ENCODE measurements around the gene SPATS2L. TPM values are rescaled to one million over a fixed set of nuclear protein-coding genes. Genes with fewer than 3 reads are reported as not detected.

The SPATS2L gene
- total RNA-seq, 1 experiment from 2014 or later = 112 TPM

- TF ChIP-seq EMX1 (CRISPR knock-in tag; IDR thresholded peaks at IDR 0.05) (no peak), ATF3 (CRISPR knock-in tag; conservative IDR thresholded peaks at IDR 0.05) (no peak), MAX (CRISPR knock-in tag; IDR thresholded peaks at IDR 0.05) (no peak), CBFB (CRISPR knock-in tag; IDR thresholded peaks at IDR 0.05; ENCODE audit: low read depth) (no peak), GTF2I (CRISPR knock-in tag; conservative IDR thresholded peaks at IDR 0.05) (no peak), FOXP4 (CRISPR knock-in tag; IDR thresholded peaks at IDR 0.05) (no peak), ZSCAN18 (CRISPR knock-in tag; IDR thresholded peaks at IDR 0.05) (no peak), ZBTB43 (CRISPR knock-in tag; IDR thresholded peaks at IDR 0.05) (no peak), TCF7 (CRISPR knock-in tag; IDR thresholded peaks at IDR 0.05; ENCODE audit: low read depth) (no peak), IRF2 (CRISPR knock-in tag; IDR thresholded peaks at IDR 0.05; ENCODE audit: borderline replicate concordance, low read depth) (no peak), HMGA2 (CRISPR knock-in tag; IDR thresholded peaks at IDR 0.05) (no peak), IRF1 (CRISPR knock-in tag; IDR thresholded peaks at IDR 0.05) (no peak), CDX4 (CRISPR knock-in tag; IDR thresholded peaks at IDR 0.05; ENCODE audit: borderline replicate concordance) (no peak), NFATC4 (CRISPR knock-in tag; IDR thresholded peaks at IDR 0.05) (no peak)
These were observed 41.9 kb upstream of the SPATS2L start (continued) for GRCh38 chr2:200264631-200265030.

- no peak overlapping the region for H3K27ac Mint-ChIP-seq
- CTCF ChIA-PET = no interaction called here
- H3K36me3 Mint-ChIP-seq = peaks cover 10% of the 10 kb centered on the region
- TF ChIP-seq USF1 (CRISPR knock-in tag; IDR thresholded peaks at IDR 0.05) (no peak), E2F1 (CRISPR knock-in tag; IDR thresholded peaks at IDR 0.05) (no peak), STAT6 (CRISPR knock-in tag; conservative IDR thresholded peaks at IDR 0.05; ENCODE audit: low read depth) (no peak), ZSCAN18 (CRISPR knock-in tag; IDR thresholded peaks at IDR 0.05) (no peak), SOX15 (CRISPR knock-in tag; IDR thresholded peaks at IDR 0.05) (no peak), CREM (CRISPR knock-in tag; IDR thresholded peaks at IDR 0.05) (no peak), NR3C1 (CRISPR knock-in tag; conservative IDR thresholded peaks at IDR 0.05; ENCODE audit: low read depth) (no peak), KAT7 (CRISPR knock-in tag; IDR thresholded peaks at IDR 0.05; ENCODE audit: borderline replicate concordance) (no peak), ZBTB43 (CRISPR knock-in tag; IDR thresholded peaks at IDR 0.05) (no peak), RELA (CRISPR knock-in tag; IDR thresholded peaks at IDR 0.05; ENCODE audit: borderline replicate concordance) (no peak)
These were observed 40.1 kb upstream of the SPATS2L start for GRCh38 chr2:200266406-200266805.

More at GRCh38 chr2:200266406-200266805, 40.1 kb upstream of the SPATS2L start:
- no peak for DNase-seq (ENCODE audit: low spot score)
- Mint-ChIP-seq H3K4me3 (no peak overlapping the region), H3K27me3 (ENCODE audit: low read depth) (no peaks in the 10 kb centered on the region; the same call in 1 of the 2 replicates), H3K9me3 (peaks cover 20% of the 10 kb centered on the region), H3K4me1 (peaks cover 18% of the 10 kb centered on the region)
- no peak for ATAC-seq
- POLR2A ChIA-PET = no interaction called here
